Measurements from ENCODE around the gene CLEC7A. TPM values are rescaled to one million over a fixed set of nuclear protein-coding genes. Genes with fewer than 3 reads are reported as not detected.

CLEC7A gene
- total and polyA plus RNA-seq, 10 donors: 7.7 to 111 (median 45.7) TPM

DNA sequence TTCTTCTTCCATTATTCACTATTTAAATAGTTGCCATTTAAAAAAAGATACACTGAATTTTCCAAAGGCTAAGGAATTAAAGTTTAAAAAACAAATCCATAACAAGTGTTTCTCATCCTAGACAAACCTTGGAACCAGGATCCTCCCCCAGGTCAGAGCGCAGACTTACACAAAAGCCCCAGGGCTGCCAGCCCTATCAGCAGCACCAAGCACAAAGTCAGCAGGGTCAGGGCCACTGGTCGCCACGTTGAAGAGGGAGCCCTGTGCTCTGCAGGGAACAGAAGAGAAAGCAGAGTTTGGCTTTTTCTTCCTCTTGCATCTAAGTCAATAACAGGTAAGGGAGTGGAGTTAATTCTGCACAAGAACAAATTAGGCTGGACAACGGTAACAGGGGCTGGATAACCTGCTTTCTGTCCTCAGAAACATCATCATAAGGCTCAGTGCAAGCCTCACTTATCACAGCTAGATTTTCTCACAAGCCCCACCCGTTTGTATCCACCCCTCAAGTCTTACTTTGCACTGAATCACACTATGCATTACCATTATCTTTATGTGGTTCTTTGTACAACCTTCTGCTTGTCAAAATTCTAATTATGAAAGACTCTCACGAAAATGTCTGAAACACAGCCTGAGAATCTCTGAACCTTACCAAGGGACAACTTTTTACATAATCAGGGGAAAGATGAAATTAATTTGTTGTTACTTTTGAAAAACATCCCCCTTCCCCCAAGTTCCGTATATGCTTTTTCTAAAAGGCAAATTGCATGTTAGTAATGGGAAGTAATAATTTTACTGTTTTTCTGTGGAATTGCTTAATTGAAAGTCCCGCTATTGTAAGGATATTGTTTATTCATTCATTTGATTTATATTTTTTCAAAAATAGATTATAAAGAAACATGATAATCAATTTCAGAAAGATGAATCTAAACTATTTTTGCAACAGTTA lies 40.8 kb downstream of the CLEC7A start:
- peak overlapping the region in 1 of 8 donors; percentile 42 for H3K4me3 ChIP-seq
- intact Hi-C loops (cut with DNase I; ENCODE audit: low total_unique reads): no loop called here

DNA sequence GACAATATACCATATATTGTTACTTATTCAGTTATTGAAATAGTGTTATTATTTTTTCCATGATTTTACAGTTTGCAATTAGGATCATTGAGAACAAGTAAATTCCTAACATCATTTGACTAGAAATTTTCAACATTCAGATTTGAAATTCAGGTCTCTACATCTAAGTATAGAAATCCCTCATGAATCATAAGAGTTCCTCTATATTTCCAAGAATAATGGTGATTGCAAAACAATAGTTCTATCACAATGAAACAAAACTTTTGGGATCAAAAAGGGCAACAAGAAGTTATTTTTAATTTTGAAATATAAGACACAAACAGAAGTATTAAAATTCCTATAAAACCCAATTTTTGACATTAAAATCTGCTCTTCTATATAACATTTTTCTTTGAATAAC lies 42.0 kb downstream of the CLEC7A start:
- Histone ChIP-seq H3K4me3 (no peak overlapping the region), H3K27me3 (replicated peaks in 1 of 7) (no peaks in the 10 kb centered on the region), H3K27ac (no peak overlapping the region), H3K4me1 (peaks cover 0 to 25% (median 11%) of the 10 kb centered on the region in 6 donors), H3K36me3 (no peaks in the 10 kb centered on the region), H3K9me3 (peaks cover 0 to 19% (median 15%) of the 10 kb centered on the region in 8 donors)
- no peak for DNase-seq
- intact Hi-C loops (cut with DNase I; ENCODE audit: low total_unique reads): no loop called here
- TF ChIP-seq POLR2A (IDR thresholded peaks at IDR 0.05) (no peak), POLR2AphosphoS5 (IDR thresholded peaks at IDR 0.05) (no peak)
- TF ChIP-seq, protein P1, sequence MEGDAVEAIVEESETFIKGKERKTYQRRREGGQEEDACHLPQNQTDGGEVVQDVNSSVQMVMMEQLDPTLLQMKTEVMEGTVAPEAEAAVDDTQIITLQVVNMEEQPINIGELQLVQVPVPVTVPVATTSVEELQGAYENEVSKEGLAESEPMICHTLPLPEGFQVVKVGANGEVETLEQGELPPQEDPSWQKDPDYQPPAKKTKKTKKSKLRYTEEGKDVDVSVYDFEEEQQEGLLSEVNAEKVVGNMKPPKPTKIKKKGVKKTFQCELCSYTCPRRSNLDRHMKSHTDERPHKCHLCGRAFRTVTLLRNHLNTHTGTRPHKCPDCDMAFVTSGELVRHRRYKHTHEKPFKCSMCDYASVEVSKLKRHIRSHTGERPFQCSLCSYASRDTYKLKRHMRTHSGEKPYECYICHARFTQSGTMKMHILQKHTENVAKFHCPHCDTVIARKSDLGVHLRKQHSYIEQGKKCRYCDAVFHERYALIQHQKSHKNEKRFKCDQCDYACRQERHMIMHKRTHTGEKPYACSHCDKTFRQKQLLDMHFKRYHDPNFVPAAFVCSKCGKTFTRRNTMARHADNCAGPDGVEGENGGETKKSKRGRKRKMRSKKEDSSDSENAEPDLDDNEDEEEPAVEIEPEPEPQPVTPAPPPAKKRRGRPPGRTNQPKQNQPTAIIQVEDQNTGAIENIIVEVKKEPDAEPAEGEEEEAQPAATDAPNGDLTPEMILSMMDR (IDR thresholded peaks at IDR 0.05 in 8 of 11, conservative IDR thresholded peaks at IDR 0.05 in 3 of 11): no peak

More for the DNA sequence above, 40.8 kb downstream of the CLEC7A start:
- 46 to 68% (median 58%) methylated on average over 8 of the region's 8 CpGs for WGBS, 5 donors
- no peaks in the 10 kb centered on the region for H3K27me3 ChIP-seq (replicated peaks in 1 of 7)
- H3K36me3 ChIP-seq: no peaks in the 10 kb centered on the region
- peaks cover 0 to 7% (median 5%) of the 10 kb centered on the region in 8 donors for H3K9me3 ChIP-seq
- TF ChIP-seq, protein P1 (IDR thresholded peaks at IDR 0.05 in 8 of 11, conservative IDR thresholded peaks at IDR 0.05 in 3 of 11): no peak
- TF ChIP-seq POLR2AphosphoS5 (IDR thresholded peaks at IDR 0.05) (peak in 1 of 3 donors; percentile 64), POLR2A (IDR thresholded peaks at IDR 0.05) (no peak)
- peaks cover 0 to 35% (median 11%) of the 10 kb centered on the region in 6 donors for H3K4me1 ChIP-seq
- peak overlapping the region in 4 of 8 donors; percentile 2 to 36 (median 24) for H3K27ac ChIP-seq
- peak; percentile 80 for DNase-seq

DNA sequence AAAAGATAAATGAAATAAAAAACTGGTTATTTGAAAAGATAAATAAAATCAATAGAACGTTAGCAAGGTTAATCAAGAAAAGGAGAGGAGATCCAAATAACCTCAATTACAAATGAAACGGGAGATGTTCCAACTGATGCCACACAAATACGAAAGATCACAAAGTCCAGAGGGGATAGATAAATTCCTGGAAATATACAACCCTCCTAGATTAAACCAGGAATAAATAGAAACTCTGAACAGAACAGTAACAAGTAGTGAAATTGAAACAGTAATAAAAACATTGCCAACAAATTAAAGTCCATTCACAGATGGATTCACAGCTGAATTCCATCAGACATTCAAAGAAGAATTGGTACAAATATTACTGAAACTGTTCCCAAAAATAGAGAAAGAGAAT lies 43.6 kb downstream of the CLEC7A start:
- intact Hi-C loops (cut with DNase I; ENCODE audit: low total_unique reads): no loop called here
- peaks cover 0 to 22% (median 16%) of the 10 kb centered on the region in 8 donors for H3K9me3 ChIP-seq
- peaks cover 0 to 6% (median 0%) of the 10 kb centered on the region in 7 donors for H3K27me3 ChIP-seq (replicated peaks in 1 of 7)
- no peaks in the 10 kb centered on the region for H3K36me3 ChIP-seq
- DNase-seq: no peak
- peaks cover 0 to 32% (median 11%) of the 10 kb centered on the region in 6 donors for H3K4me1 ChIP-seq
- H3K27ac ChIP-seq: no peak overlapping the region
- TF ChIP-seq POLR2A (IDR thresholded peaks at IDR 0.05) (no peak), POLR2AphosphoS5 (IDR thresholded peaks at IDR 0.05) (no peak)
- TF ChIP-seq, protein P1 (IDR thresholded peaks at IDR 0.05 in 8 of 11, conservative IDR thresholded peaks at IDR 0.05 in 3 of 11): no peak
- WGBS, 5 donors: 88 to 98% (median 90%) methylated on average over 3 of the region's 3 CpGs
- H3K4me3 ChIP-seq: no peak overlapping the region

DNA sequence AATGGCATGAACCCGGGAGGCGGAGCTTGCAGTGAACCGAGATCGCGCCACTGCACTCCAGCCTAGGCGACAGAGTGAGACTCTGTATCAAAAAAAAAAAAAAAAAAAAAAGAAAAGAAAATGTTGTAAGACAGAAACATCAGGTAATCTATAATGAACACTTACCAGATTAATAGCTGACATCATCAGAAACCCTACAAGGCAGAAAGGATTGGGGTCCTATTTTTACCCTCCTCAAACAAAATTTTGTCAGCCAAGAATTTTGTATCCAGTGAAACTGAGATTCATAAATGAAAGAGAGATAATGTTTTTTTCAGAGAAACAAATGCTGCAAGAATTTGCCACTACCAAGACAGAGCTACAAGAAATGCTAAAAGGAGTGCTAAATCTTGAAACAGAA lies 45.3 kb downstream of the CLEC7A start:
- WGBS, 5 donors: 80 to 95% (median 90%) methylated on average over 5 to 6 of the region's 6 CpGs
- DNase-seq: no peak
- intact Hi-C loops (cut with DNase I; ENCODE audit: low total_unique reads): no loop called here

More for the DNA sequence above, 45.3 kb downstream of the CLEC7A start:
- H3K9me3 ChIP-seq: peaks cover 0 to 22% (median 16%) of the 10 kb centered on the region in 8 donors
- peaks cover 0 to 6% (median 0%) of the 10 kb centered on the region in 7 donors for H3K27me3 ChIP-seq (replicated peaks in 1 of 7)
- H3K36me3 ChIP-seq: peaks cover 0 to 4% (median 0%) of the 10 kb centered on the region in 6 donors
- no peak overlapping the region for H3K27ac ChIP-seq
- H3K4me1 ChIP-seq: peaks cover 0 to 29% (median 5%) of the 10 kb centered on the region in 6 donors
- no peak overlapping the region for H3K4me3 ChIP-seq
- TF ChIP-seq POLR2AphosphoS5 (IDR thresholded peaks at IDR 0.05) (no peak), POLR2A (IDR thresholded peaks at IDR 0.05) (no peak)
- TF ChIP-seq, protein P1 (IDR thresholded peaks at IDR 0.05 in 8 of 11, conservative IDR thresholded peaks at IDR 0.05 in 3 of 11): no peak

Data from spleen (tissue), 11 donors.